Progenitor cell of endocrine pancreas (in vitro differentiated cells): ENCODE data around the gene KRTAP10-7. TPM values are rescaled to one million over a fixed set of nuclear protein-coding genes. Genes with fewer than 3 reads are reported as not detected.
A peak's percentile ranks its signal among the peaks of the same experiment; 100 is the strongest.

ENCODE experiments used
- DNase-seq: peaks from one replicate; pipeline ENCODE4 v3.0.0; 2021; ENCODE audit warnings: low spot score; ENCODE audit not compliant: unreplicated experiment
- H3K27ac Mint-ChIP-seq: 2 replicates; pipeline ENCODE4 v1.8.0; 2021; ENCODE audit warnings: mild to moderate bottlenecking, moderate library complexity, mixed read lengths
- H3K27me3 Mint-ChIP-seq: 2 replicates; pipeline ENCODE4 v1.8.0; 2021; ENCODE audit warnings: mixed read lengths
- H3K36me3 Mint-ChIP-seq: 2 replicates; pipeline ENCODE4 v1.8.0; 2022; ENCODE audit warnings: mixed read lengths; ENCODE audit not compliant: insufficient read depth
- H3K4me1 Mint-ChIP-seq: 2 replicates; pipeline ENCODE4 v1.8.0; 2021; ENCODE audit warnings: low read depth, mixed read lengths
- H3K4me3 Mint-ChIP-seq: 2 replicates; pipeline ENCODE4 v1.8.0; 2021; ENCODE audit warnings: low read depth, mild to moderate bottlenecking, moderate library complexity, mixed read lengths
- H3K9me3 Mint-ChIP-seq: 2 replicates; pipeline ENCODE4 v1.8.0; 2021; ENCODE audit warnings: low read depth, mixed read lengths
- total RNA-seq: library from RNA; stranded (reverse); gene quantifications from 2 replicates; pipeline ENCODE4 v1.2.1, GENCODE V29; 2021
- TF ChIP-seq, protein P1 (sequence below): fragments of 200-600 bp; sonication (generic); IDR thresholded peaks from one replicate; pipeline ENCODE4 v1.5.0; 2021; ENCODE audit warnings: antibody characterized with exemption, mild to moderate bottlenecking; ENCODE audit not compliant: unreplicated experiment

Gene KRTAP10-7
- total RNA-seq, 1 donor from 2014 or later = not detected

DNA sequence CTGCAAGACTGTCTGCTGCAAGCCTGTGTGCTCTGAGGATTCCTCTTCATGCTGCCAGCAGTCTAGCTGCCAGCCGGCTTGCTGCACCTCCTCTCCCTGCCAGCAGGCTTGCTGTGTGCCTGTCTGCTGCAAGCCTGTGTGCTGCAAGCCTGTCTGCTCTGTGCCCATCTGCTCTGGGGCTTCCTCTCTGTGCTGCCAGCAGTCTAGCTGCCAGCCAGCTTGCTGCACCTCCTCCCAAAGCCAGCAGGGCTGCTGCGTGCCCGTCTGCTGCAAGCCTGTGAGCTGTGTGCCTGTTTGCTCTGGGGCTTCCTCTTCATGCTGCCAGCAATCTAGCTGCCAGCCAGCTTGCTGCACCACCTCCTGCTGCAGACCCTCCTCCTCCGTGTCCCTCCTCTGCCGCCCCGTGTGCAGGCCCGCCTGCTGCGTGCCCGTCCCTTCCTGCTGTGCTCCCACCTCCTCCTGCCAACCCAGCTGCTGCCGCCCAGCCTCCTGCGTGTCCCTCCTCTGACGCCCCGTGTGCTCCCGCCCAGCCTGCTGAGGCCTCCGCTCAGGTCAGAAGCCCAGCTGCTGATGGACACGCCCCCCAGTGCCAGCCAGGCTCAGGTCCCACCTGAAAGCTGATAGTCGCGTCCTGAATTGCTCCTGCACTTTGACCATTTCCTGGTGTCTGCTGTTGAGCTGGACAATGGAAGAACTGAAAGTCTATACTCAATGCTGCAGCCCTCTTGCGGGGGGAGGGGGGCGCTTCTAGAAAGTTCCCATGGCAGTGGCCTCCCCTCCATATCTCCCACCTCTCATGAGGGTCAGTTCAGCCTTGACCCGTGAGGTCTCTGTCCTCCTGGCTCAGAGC, 25.7 kb upstream of the KRTAP10-7 start:
- peaks cover 3% of the 10 kb centered on the region for H3K4me1 Mint-ChIP-seq
- TF ChIP-seq, protein P1, sequence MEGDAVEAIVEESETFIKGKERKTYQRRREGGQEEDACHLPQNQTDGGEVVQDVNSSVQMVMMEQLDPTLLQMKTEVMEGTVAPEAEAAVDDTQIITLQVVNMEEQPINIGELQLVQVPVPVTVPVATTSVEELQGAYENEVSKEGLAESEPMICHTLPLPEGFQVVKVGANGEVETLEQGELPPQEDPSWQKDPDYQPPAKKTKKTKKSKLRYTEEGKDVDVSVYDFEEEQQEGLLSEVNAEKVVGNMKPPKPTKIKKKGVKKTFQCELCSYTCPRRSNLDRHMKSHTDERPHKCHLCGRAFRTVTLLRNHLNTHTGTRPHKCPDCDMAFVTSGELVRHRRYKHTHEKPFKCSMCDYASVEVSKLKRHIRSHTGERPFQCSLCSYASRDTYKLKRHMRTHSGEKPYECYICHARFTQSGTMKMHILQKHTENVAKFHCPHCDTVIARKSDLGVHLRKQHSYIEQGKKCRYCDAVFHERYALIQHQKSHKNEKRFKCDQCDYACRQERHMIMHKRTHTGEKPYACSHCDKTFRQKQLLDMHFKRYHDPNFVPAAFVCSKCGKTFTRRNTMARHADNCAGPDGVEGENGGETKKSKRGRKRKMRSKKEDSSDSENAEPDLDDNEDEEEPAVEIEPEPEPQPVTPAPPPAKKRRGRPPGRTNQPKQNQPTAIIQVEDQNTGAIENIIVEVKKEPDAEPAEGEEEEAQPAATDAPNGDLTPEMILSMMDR = no peak
- DNase-seq = no peak
- no peaks in the 10 kb centered on the region for H3K27me3 Mint-ChIP-seq
- H3K4me3 Mint-ChIP-seq = no peak overlapping the region
- H3K27ac Mint-ChIP-seq = peak overlapping the region; percentile 19
- peaks cover 23% of the 10 kb centered on the region for H3K9me3 Mint-ChIP-seq
- H3K36me3 Mint-ChIP-seq = no peaks in the 10 kb centered on the region

DNA sequence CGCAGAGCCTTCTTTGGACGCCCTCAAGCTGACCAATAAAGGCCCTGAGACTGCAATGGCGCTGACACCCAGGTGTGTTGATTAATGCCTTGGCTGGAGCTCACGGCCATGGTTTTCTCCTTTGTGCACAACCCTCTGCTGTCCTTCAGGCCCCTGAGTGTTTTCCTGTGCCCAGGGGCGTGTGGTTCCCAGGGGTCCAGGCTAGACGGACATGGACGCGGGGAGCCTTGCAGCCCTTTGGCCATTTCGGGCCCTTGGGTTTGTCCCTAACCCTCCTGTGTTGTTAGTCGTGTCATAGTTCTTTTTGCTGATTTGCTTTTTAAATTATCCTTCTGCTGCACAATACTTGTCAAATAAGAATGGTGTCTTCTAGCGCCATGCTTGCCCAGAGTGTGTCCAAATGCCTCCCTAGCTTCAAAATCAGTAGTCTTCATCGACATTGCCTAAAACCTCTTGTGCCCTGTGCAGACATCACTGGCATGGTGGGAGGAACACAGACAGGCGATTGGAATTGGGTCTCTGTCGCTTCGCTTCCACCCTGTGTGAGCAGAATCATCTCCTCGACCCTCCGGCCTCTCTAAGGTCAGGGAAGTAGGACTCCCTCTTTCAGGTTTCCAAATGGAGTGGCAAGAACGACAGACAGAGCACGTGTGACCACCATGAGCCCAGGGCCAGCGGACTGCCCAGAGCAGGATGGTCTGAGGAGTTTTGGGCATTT, 24.9 kb upstream of the KRTAP10-7 start:
- no peaks in the 10 kb centered on the region for H3K36me3 Mint-ChIP-seq
- H3K9me3 Mint-ChIP-seq = peaks cover 21% of the 10 kb centered on the region
- peak overlapping the region; percentile 19 for H3K27ac Mint-ChIP-seq
- TF ChIP-seq, protein P1 = no peak
- no peak for DNase-seq
- no peak overlapping the region for H3K4me3 Mint-ChIP-seq
- no peaks in the 10 kb centered on the region for H3K27me3 Mint-ChIP-seq
- peaks cover 3% of the 10 kb centered on the region for H3K4me1 Mint-ChIP-seq

DNA sequence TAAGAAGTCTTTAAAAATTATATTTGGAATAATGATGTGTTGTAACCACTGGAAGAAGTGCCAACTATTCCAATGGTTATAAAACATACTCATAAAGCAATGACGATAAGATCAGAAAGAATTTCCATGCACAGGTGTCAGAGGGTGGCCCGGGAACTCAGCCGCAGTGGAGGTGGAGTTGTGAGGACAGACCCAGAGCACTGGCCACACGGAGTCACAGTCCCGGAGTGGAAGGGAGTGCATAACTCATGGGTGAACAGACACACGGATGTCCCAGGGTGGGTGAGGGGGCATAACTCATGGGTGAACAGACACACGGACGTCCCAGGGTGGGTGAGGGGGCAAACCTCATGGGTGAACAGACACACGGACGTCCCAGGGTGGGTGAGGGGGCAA, 24.4 kb upstream of the KRTAP10-7 start:
- TF ChIP-seq, protein P1 = no peak
- no peaks in the 10 kb centered on the region for H3K36me3 Mint-ChIP-seq
- H3K9me3 Mint-ChIP-seq = peaks cover 19% of the 10 kb centered on the region
- H3K27ac Mint-ChIP-seq = no peak overlapping the region
- no peaks in the 10 kb centered on the region for H3K27me3 Mint-ChIP-seq
- no peak for DNase-seq
- H3K4me1 Mint-ChIP-seq = peaks cover 3% of the 10 kb centered on the region
- H3K4me3 Mint-ChIP-seq = no peak overlapping the region

DNA sequence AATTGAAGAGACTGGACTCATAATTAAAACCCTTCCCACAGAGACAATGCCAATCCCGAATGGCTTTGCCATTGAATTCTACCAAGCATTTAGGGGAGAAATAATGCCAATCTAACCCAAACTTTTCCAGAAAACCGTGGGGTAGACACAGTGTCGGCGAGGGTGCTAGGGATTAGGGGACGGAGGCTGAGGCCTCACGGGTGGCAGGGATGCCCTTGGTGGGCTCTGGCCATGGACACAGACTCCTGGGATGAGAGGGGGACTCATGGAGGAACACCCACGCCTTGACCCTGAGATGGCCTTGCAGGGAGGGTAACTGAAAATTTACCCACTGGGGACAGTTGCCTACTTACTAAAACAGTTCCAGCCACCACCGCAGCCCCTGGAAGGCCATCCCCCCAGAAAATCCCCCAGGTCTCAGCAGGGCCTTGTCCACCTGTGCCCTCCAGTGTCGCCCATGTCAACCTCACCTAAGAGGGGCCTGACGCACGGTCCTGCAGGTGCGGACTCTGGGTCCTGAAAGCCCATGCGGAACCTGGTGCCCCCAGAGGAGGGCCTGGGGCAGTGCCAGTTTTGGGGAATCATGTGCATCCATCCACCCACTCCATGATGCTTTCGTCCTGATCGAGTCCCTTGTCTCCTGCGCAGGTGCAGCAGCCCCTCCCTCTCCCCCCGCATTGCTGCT, 21.9 kb upstream of the KRTAP10-7 start:
- Mint-ChIP-seq H3K27ac (no peak overlapping the region), H3K36me3 (peaks cover 2% of the 10 kb centered on the region), H3K9me3 (peaks cover 20% of the 10 kb centered on the region), H3K27me3 (peaks cover 6% of the 10 kb centered on the region), H3K4me3 (no peak overlapping the region), H3K4me1 (peaks cover 3% of the 10 kb centered on the region)
- TF ChIP-seq, protein P1 = no peak
- DNase-seq = no peak
